DOHH2 (cell line): ENCODE data around the gene CDK4.

Experiments
- CTCF ChIP-seq: fragments of 200-600 bp; sonication (generic); IDR thresholded peaks from one replicate; pipeline ENCODE4 v1.5.1; 2014; ENCODE audit warnings: antibody characterized with exemption, mild to moderate bottlenecking, low read depth, low read length; ENCODE audit not compliant: poor library complexity, severe bottlenecking
- EZH2phosphoT487 ChIP-seq: fragments of 200-600 bp; sonication (generic); IDR thresholded peaks from 2 replicates; pipeline ENCODE4 v1.6.1; 2017; ENCODE audit warnings: borderline replicate concordance, mild to moderate bottlenecking, antibody characterized with exemption, low read length, moderate library complexity, mixed read lengths

GRCh38 chr12:57764662-57765002 lies 12.5 kb upstream of the CDK4 start:
- TF ChIP-seq CTCF, result no peak
- no peak for TF ChIP-seq EZH2phosphoT487
